GM12872 (cell line): Measurements from ENCODE around the gene TIMM50.
A peak's percentile ranks its signal among the peaks of the same experiment; 100 is the strongest.

Experiments used
- CTCF ChIP-seq: IDR thresholded peaks from 3 replicates; pipeline ENCODE4 v1.5.1; 2011; ENCODE audit warnings: low read depth, mild to moderate bottlenecking, low read length, moderate library complexity; ENCODE audit not compliant: insufficient read depth

The TIMM50 gene

DNA sequence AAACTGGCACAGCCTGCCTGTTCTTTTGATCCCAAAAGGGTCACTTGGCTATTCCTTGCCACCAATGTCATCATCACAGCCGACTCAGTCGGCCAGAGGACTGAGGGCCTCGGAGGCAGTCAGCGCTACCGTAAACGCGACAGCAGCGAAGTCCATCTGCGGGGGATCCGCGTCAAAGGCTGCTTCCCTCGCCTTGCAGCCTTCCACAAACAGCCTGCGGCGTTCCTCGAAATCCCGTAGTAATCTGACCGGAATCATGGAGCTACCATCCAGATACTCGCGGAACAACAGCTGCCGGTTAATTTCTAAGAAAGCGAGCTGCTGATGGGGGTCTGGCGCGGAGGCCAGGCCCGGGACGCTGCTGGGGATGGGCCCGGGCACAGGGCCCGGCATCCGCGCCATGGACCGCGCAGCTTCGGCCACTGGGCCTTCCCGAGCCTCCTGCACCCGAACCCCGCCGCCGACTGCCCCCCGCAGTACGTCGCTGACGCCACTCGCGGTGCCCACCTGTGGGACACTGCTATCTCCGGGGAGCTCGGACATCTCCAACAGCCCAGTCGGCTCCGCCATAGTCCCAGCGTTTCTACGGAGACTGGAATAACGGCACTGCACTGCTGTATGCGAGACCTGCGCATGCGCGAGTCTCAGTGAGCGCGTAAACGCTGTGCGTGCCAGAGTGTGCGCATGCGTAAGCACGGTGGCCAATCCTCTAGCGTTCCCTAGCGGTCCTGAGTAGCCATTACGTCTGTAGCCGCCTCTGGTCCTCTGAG lies 51.8 kb downstream of the TIMM50 start, which contains the start of gene EID2B:
Gene EID2B (minus strand): TSS at position 620 of the 770 bp plus-strand sequence. CDS start 50 bp downstream, at position 570.
- TF ChIP-seq CTCF = peak; percentile 100

GRCh38 chr19:39533003-39533512 lies 52.4 kb downstream of the TIMM50 start:
- TF ChIP-seq CTCF = no peak

- no peak for TF ChIP-seq CTCF
Measured at GRCh38 chr19:39533791-39534190, 53.2 kb downstream of the TIMM50 start.

GRCh38 chr19:39539165-39539517 lies 58.5 kb downstream of the TIMM50 start:
- no peak for TF ChIP-seq CTCF

- TF ChIP-seq CTCF = peak; percentile 88
Measured at GRCh38 chr19:39539518-39540332, 59.1 kb downstream of the TIMM50 start, which contains the start of gene EID2. Gene EID2 (minus strand): TSS chr19:39540161. CDS start chr19:39540079, 82 bp downstream.

DNA sequence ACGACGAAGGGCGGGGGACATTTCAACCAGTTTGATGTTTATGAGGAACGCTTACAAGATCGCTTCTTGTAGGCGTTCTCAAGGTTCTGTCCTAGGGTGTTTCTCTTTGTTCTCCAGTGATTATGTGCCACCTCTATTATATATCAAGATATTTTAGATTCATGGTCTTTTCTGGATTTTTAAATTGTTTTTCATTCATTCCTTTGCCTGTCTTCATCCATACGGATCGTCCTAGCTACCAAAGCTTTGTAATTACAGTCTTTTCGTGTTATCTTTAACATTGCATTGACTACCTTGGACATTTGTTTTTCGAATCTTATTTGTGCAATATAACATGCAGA lies 59.7 kb downstream of the TIMM50 start:
- no peak for TF ChIP-seq CTCF
